ENCODE results near the gene TSR3.

DNA sequence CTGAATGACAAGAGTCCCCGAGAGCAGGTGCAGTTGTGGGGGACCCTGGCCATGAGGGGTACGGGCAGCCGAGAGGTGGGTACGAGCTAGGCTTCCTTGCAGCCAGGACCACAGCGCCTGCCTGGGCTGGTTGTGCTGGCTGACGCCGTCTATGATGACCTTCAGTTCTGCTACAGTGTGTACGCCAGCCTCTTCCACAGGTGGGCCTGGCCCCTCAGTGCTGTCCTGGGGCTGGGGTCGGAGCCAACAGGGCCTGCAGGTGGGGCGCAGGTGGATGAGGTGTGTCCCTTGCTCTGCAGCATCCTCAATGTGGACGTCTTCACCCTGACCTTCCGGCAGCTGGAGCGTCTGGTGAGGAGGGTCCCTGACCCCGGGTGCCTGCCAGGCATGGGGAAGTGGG is 7.2 kb downstream of the TSR3 start:
- TF ChIP-seq RAD21 (IDR thresholded peaks at IDR 0.05; ENCODE audit: low read depth) (no peak), ZFX (IDR thresholded peaks at IDR 0.05) (no peak)
